Endothelial cell of umbilical vein (primary cell): ENCODE data around the gene MAGI3.

Experiments
- CTCF ChIP-seq, 2 donors: IDR thresholded peaks; 1 replicate in 1 of 2; 2 replicates in 1 of 2; pipeline ENCODE4 v1.5.1; 2011; ENCODE audit warnings: low read length in 2 of 2, mild to moderate bottlenecking in 2 of 2, moderate library complexity in 2 of 2, control low read depth in 1 of 2, inconsistent platforms in 1 of 2, low read depth in 1 of 2; ENCODE audit not compliant: insufficient read depth in 1 of 2; ENCODE audit errors: extremely low read depth in 1 of 2
- EZH2 ChIP-seq: IDR thresholded peaks from 2 replicates; pipeline ENCODE4 v1.6.1; 2012; ENCODE audit warnings: borderline replicate concordance, low read depth, mild to moderate bottlenecking, moderate library complexity, low read length, inconsistent platforms; ENCODE audit not compliant: severe bottlenecking
- POLR2A ChIP-seq: IDR thresholded peaks from 2 replicates; pipeline ENCODE4 v1.6.1; 2012; ENCODE audit warnings: low read depth, mild to moderate bottlenecking, control low read depth, low read length

DNA sequence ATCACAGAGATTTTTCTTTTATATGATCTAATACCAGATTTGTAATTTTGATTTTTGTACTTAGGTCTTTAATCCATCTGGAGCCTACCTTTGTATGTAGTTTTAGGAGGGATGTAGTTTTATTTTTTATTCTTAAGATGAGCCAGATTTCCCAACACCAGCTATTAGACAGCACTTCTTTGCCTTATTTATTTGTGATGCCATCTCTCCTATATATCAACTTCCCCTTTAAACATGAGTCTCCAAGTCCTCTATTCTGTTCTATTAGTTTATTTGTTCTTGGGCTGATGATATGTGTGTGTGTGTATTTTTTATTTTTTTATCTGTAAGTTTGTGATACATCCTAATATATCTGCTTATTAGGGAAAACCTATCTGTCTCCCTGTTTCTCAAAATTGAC lies 274.8 kb downstream of the MAGI3 start:
- no peak for TF ChIP-seq POLR2A
- TF ChIP-seq CTCF (IDR thresholded peaks at IDR 0.05; ENCODE audit: extremely low read depth in 1 of 2, insufficient read depth in 1 of 2, low read depth in 1 of 2, low read length in 2 of 2) = no peak
- TF ChIP-seq EZH2 = no peak
